ENCODE results near the gene RHO. TPM values are rescaled to one million over a fixed set of nuclear protein-coding genes. Genes with fewer than 3 reads are reported as not detected.

Gene RHO
- total and polyA plus RNA-seq, 2 donors (not counting 1 experiment from before 2014, with no cell fraction given): 0.10 TPM; not detected in 1

GRCh38 chr3:129518581-129518980, 9.9 kb upstream of the RHO start:
- H3K36me3 ChIP-seq (replicated peaks in 1 of 2; ENCODE audit: control extremely low read depth in 1 of 2, control insufficient read depth in 1 of 2, extremely low read depth in 1 of 2, insufficient read depth in 2 of 2, low read length in 1 of 2): no peaks in the 10 kb centered on the region
- H3K79me2 ChIP-seq (ENCODE audit: control insufficient read depth, insufficient read depth, low read length): no peaks in the 10 kb centered on the region
- no peaks in the 10 kb centered on the region for H4K20me1 ChIP-seq (ENCODE audit: control insufficient read depth, insufficient read depth, low read length, poor library complexity, severe bottlenecking)
- H3K27ac ChIP-seq (ENCODE audit: low read length in 2 of 2): no peak overlapping the region
- ChIA-PET CTCF (no interaction called here), POLR2A (no interaction called here)
- DNase-seq (no peak), ATAC-seq (ENCODE audit: low read depth) (no peak)
- Mint-ChIP-seq H3K27ac (no peak overlapping the region), H3K4me3 (no peak overlapping the region), H3K9me3 (ENCODE audit: insufficient read depth) (no peaks in the 10 kb centered on the region), H3K27me3 (no peaks in the 10 kb centered on the region), H3K4me1 (no peaks in the 10 kb centered on the region)
- no peaks in the 10 kb centered on the region for H3K9me3 ChIP-seq (ENCODE audit: control extremely low read depth in 1 of 3, control insufficient read depth in 2 of 3, insufficient read depth in 1 of 3, low read length in 2 of 3)
- H3K4me2 ChIP-seq (replicated peaks; ENCODE audit: low read depth, low read length, poor library complexity, severe bottlenecking): no peak overlapping the region
- H3K4me1 ChIP-seq (ENCODE audit: control insufficient read depth in 2 of 2, insufficient read depth in 2 of 2, low read length in 2 of 2): no peaks in the 10 kb centered on the region
- H3K4me3 ChIP-seq (ENCODE audit: control extremely low read depth in 1 of 5, extremely low read depth in 1 of 5, insufficient read depth in 1 of 5, low read depth in 2 of 5, low read length in 4 of 5): no peak overlapping the region
- intact Hi-C loops (cut with micrococcal nuclease): no loop called here
- H3K9ac ChIP-seq (ENCODE audit: low read length): no peak overlapping the region
- 97% methylated on average over 8 of the region's 8 CpGs for WGBS (ENCODE audit: insufficient coverage)
- no peak overlapping the region for H2AFZ ChIP-seq (ENCODE audit: insufficient read depth, low read depth, low read length, poor library complexity, severe bottlenecking)
- TF ChIP-seq CTCF (IDR thresholded peaks at IDR 0.05) (no peak), EZH2 (IDR thresholded peaks at IDR 0.05; ENCODE audit: borderline replicate concordance, insufficient read depth, low read depth, low read length, poor library complexity, severe bottlenecking) (no peak)
- H3K27me3 ChIP-seq (replicated peaks in 1 of 4; ENCODE audit: control extremely low read depth in 1 of 4, control insufficient read depth in 3 of 4, insufficient read depth in 4 of 4, low read length in 3 of 4): no peaks in the 10 kb centered on the region

GRCh38 chr3:129519449-129519848, 9.0 kb upstream of the RHO start:
- intact Hi-C loops (cut with micrococcal nuclease): no loop called here
- DNase-seq (no peak), ATAC-seq (ENCODE audit: low read depth) (no peak)
- no peaks in the 10 kb centered on the region for H3K79me2 ChIP-seq (ENCODE audit: control insufficient read depth, insufficient read depth, low read length)
- WGBS (ENCODE audit: insufficient coverage): 96% methylated on average over 9 of the region's 10 CpGs
- no peak overlapping the region for H3K27ac Mint-ChIP-seq
- H3K9me3 Mint-ChIP-seq (ENCODE audit: insufficient read depth): no peaks in the 10 kb centered on the region
- H3K36me3 ChIP-seq (replicated peaks in 1 of 2; ENCODE audit: control extremely low read depth in 1 of 2, control insufficient read depth in 1 of 2, extremely low read depth in 1 of 2, insufficient read depth in 2 of 2, low read length in 1 of 2): no peaks in the 10 kb centered on the region
- H3K4me2 ChIP-seq (replicated peaks; ENCODE audit: low read depth, low read length, poor library complexity, severe bottlenecking): no peak overlapping the region
- H3K27me3 Mint-ChIP-seq: no peaks in the 10 kb centered on the region
- ChIA-PET CTCF (no interaction called here), POLR2A (no interaction called here)
- H2AFZ ChIP-seq (ENCODE audit: insufficient read depth, low read depth, low read length, poor library complexity, severe bottlenecking): no peak overlapping the region
- TF ChIP-seq CTCF (IDR thresholded peaks at IDR 0.05) (no peak), EZH2 (IDR thresholded peaks at IDR 0.05; ENCODE audit: borderline replicate concordance, insufficient read depth, low read depth, low read length, poor library complexity, severe bottlenecking) (no peak)
- H3K4me3 Mint-ChIP-seq: no peak overlapping the region
- H3K4me1 ChIP-seq (ENCODE audit: control insufficient read depth in 2 of 2, insufficient read depth in 2 of 2, low read length in 2 of 2): no peaks in the 10 kb centered on the region
- no peaks in the 10 kb centered on the region for H4K20me1 ChIP-seq (ENCODE audit: control insufficient read depth, insufficient read depth, low read length, poor library complexity, severe bottlenecking)
- no peaks in the 10 kb centered on the region for H3K4me1 Mint-ChIP-seq
- no peak overlapping the region for H3K9ac ChIP-seq (ENCODE audit: low read length)
- no peak overlapping the region for H3K27ac ChIP-seq (ENCODE audit: low read length in 2 of 2)
- no peak overlapping the region for H3K4me3 ChIP-seq (ENCODE audit: control extremely low read depth in 1 of 5, extremely low read depth in 1 of 5, insufficient read depth in 1 of 5, low read depth in 2 of 5, low read length in 4 of 5)
- H3K27me3 ChIP-seq (replicated peaks in 1 of 4; ENCODE audit: control extremely low read depth in 1 of 4, control insufficient read depth in 3 of 4, insufficient read depth in 4 of 4, low read length in 3 of 4): no peaks in the 10 kb centered on the region
- no peaks in the 10 kb centered on the region for H3K9me3 ChIP-seq (ENCODE audit: control extremely low read depth in 1 of 3, control insufficient read depth in 2 of 3, insufficient read depth in 1 of 3, low read length in 2 of 3)

Data from B cell (primary cell).